Activated naive CD8-positive, alpha-beta T cell treated with anti-CD3 and anti-CD28 coated beads, Interleukin-2, amount 50 U/mL, for 24 hours (primary cell): ENCODE data around the gene SPOCK2.

Experiments used
- ATAC-seq: fragments of 150-1000 bp; cut with Tn5 transposase; one replicate; pipeline ENCODE4 v1.10.0; 2021
- DNase-seq: peaks from one replicate; pipeline ENCODE4 v3.0.0; 2021
- H3K27ac Mint-ChIP-seq: one replicate; pipeline ENCODE4 v1.8.0; 2021; ENCODE audit warnings: mild to moderate bottlenecking, mixed read lengths
- H3K27me3 Mint-ChIP-seq: one replicate; pipeline ENCODE4 v1.8.0; 2021; ENCODE audit warnings: mixed read lengths
- H3K36me3 Mint-ChIP-seq: one replicate; pipeline ENCODE4 v1.8.0; 2021; ENCODE audit warnings: low read depth, mixed read lengths
- H3K4me1 Mint-ChIP-seq: one replicate; pipeline ENCODE4 v1.8.0; 2021; ENCODE audit warnings: mixed read lengths
- H3K4me3 Mint-ChIP-seq: one replicate; pipeline ENCODE4 v1.8.0; 2021; ENCODE audit warnings: mild to moderate bottlenecking, moderate library complexity, mixed read lengths
- H3K9me3 Mint-ChIP-seq: one replicate; pipeline ENCODE4 v1.8.0; 2021; ENCODE audit warnings: mixed read lengths

SPOCK2 gene

DNA sequence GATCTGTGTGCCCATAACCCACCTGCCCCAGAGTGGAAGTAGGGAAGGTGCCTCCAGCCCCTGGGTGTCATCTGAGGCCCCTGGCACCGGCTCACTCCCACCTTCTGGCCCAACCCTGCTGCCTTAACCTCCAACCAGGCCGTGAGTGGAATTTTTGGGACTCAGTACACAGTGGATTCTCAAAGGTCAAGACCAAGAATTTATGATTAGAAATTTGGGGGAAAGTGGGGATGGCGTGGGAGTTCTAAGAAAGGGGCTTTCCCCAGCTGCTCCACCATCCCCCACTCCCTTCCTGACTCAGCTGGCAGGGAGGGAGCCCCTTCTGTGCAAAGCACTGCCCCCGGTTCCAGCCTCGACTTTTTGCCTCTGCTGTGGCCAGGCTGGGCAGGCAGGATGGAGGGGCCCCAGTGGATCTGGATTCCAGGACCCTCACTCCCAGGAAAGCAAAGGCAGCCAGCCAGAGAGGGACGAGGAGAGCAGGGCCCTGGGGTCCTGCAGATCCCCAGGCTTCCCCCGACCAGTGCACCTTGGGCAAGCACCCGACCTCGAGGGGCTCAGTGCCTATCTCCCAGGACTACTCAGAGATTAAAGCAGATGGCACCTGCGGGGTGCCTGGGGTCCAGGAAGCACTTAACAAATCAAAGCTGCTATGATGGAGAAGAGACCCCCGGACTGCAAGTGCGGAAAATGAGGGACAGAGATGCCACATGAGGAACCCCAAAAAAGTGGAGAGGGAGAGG, 12.8 kb downstream of the SPOCK2 start:
- Mint-ChIP-seq H3K4me1 (peaks cover 77% of the 10 kb centered on the region), H3K27ac (peak overlapping the region; percentile 84), H3K36me3 (peaks cover 22% of the 10 kb centered on the region), H3K4me3 (peak overlapping the region; percentile 39), H3K27me3 (no peaks in the 10 kb centered on the region), H3K9me3 (no peaks in the 10 kb centered on the region)
- DNase-seq (peak; percentile 57), ATAC-seq (peak; percentile 55)

DNA sequence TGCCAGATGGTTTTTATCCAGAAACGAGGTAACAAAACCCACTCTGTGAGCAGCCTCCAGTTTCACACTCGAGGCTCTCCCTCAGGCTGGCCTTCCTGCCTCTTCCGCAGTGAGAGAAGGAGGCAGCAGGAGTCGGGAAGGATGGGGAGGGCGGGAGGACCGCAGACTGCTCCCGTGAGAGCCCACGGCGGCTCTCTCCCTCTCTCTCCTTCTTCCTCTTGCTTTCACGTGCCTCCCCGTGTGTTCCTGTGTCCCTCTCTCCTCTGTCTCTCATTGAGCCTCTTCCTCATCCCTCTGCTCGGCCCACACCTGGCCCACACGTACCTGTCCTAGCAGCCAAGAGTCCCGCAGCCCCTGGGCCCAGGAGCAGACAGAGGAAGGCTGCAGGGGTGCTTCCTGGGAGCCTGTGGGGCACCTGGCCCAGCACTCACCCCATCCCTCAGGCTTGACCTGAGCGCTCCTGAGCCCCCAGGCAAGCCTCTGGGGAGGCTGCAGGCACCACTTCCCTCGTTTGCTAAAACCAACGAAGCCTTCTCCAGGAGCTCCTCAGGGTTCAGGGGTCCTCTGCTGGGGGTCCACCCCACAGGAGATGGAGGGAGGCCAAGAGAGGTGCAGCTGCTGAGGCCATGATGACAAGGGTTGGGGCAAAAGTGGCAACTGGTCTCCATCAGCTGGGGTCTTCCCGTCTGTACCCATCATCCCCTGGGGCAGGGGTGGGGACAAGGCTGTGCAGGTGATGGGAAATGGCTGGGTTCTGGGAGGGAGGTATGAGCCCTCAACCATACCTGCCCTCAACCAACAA, 13.6 kb downstream of the SPOCK2 start:
- Mint-ChIP-seq H3K9me3 (no peaks in the 10 kb centered on the region), H3K36me3 (peaks cover 27% of the 10 kb centered on the region), H3K4me3 (peak overlapping the region; percentile 45), H3K4me1 (peaks cover 77% of the 10 kb centered on the region), H3K27me3 (no peaks in the 10 kb centered on the region), H3K27ac (peak overlapping the region; percentile 84)
- no peak for DNase-seq
- no peak for ATAC-seq

DNA sequence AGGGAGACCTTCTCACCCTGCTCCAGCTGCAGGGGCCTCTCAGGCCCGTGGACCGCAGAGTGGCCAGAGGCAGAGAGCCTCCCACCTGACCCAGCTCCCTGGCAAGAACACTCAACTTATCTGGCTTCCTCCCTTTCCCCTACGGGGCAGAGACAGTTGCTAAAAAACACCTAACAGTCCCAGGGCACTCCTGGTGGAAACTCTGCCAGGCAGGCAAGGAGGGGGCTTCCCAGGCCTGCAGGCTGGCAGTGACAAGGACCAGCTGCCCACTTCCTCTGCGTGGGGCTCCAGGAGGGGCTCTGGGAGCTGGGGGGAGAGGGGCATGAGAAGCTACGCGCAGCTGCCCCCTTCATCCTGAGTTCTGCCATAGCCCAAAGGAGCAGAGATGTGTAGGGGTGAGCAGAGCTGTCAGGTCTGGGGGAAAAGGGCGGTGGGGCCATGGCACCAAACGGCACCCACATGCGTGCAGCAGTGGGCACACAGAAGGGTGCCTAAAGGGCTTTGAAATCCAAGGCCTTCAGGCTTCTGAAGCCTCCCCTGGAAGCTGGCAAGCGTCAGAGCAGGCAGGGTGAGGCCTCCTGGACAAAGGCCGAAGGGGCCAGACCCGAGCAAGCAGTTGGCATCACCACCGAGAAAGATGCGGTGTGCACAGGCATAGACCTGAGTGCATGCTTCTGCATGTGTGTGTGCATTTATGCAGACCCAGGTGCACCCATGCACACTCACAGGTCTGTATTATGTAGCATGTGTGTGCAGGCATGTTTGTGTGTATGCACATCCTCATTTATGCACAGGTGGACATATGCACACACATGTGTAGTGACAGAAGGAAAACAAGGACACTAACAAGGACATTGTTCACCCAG, 14.4 kb downstream of the SPOCK2 start:
- Mint-ChIP-seq H3K36me3 (peaks cover 30% of the 10 kb centered on the region), H3K9me3 (no peaks in the 10 kb centered on the region), H3K4me1 (peaks cover 75% of the 10 kb centered on the region), H3K27me3 (no peaks in the 10 kb centered on the region), H3K27ac (peak overlapping the region; percentile 67), H3K4me3 (peak overlapping the region; percentile 45)
- no peak for ATAC-seq
- no peak for DNase-seq

DNA sequence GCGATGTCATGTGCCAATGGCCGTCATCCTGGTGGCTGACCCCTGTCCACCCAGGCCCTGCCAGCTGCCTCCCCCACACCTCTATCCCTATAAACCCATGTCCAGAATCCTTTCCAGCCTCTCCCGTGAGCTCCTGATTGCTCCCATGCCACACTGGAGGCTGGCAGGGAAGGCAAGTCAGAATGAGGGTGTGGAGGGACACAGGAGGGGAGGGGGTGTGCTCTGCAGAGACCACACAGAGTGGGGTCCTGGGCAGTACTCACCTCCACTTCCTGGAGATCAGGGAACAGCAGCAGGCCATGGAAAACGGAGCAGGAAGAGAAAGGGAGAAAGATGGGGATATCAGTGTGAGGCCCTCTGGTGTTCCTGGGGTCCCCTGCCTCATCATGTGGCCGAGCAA, 15.7 kb downstream of the SPOCK2 start:
- peaks cover 30% of the 10 kb centered on the region for H3K36me3 Mint-ChIP-seq
- H3K9me3 Mint-ChIP-seq = no peaks in the 10 kb centered on the region
- H3K27me3 Mint-ChIP-seq = no peaks in the 10 kb centered on the region
- ATAC-seq (no peak), DNase-seq (no peak)
- H3K4me3 Mint-ChIP-seq = no peak overlapping the region
- H3K4me1 Mint-ChIP-seq = peaks cover 66% of the 10 kb centered on the region
- peak overlapping the region; percentile 25 for H3K27ac Mint-ChIP-seq

DNA sequence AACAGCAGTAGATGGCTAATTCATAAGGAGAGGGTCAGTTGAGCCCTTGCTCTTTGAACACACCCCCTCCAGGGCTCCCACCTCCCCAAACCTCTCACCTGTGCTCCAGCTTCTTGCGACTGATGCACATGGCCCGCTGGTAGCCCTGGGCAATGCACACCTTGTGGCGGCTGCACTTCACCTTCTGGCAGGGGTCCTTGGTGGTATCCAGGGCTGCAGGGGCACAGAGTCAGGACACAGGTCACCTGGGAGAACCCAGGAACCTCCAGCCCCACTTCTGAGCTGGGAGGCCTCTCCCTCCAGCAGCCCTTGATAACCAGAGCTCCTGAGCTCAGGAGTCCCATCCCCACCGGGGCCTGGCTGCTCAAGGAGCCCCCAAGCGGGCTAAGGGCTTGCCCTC, 16.3 kb downstream of the SPOCK2 start:
- ATAC-seq (no peak), DNase-seq (no peak)
- H3K4me3 Mint-ChIP-seq = no peak overlapping the region
- H3K4me1 Mint-ChIP-seq = peaks cover 60% of the 10 kb centered on the region
- H3K27me3 Mint-ChIP-seq = no peaks in the 10 kb centered on the region
- peaks cover 30% of the 10 kb centered on the region for H3K36me3 Mint-ChIP-seq
- no peaks in the 10 kb centered on the region for H3K9me3 Mint-ChIP-seq
- H3K27ac Mint-ChIP-seq = no peak overlapping the region

DNA sequence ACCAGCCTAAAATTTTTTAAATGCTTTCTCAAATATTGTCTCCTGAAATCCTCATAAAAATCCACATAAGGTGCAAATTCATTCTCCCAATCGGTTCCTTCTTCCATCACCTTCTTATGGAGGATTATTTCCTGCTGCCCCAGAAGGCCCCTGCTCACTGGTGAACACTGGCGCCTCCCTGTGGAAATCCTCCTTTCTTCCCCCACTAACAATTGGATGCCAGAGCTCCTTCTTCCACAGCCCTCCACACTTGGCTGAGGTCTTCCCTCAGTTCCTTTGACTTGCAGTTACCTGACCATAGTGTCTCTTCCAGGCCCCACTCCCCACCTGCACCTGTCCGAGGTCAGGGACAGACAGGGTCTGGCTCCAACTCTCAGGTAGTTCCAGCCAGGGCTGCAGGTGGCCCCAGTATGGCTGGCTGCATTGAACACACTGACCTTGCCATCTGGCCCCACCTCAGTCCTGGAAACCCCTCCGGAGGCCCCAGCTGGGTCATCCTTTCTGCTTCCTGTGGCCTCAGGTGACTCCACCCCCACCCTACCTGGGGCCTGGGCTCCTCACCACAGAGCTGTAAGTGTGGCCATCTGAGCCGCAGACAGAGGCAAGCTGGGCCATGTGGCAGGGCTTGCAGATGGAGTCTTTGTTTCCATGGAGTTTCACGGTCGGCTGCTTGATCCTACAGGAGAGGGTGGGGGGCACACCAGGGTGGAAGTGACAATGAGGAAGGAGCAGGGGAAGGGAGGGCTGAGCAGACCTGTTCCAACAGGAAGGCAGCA, 18.4 kb downstream of the SPOCK2 start:
- Mint-ChIP-seq H3K27ac (peak overlapping the region; percentile 18), H3K4me3 (no peak overlapping the region), H3K4me1 (peaks cover 43% of the 10 kb centered on the region), H3K27me3 (no peaks in the 10 kb centered on the region), H3K36me3 (peaks cover 30% of the 10 kb centered on the region), H3K9me3 (no peaks in the 10 kb centered on the region)
- ATAC-seq (no peak), DNase-seq (no peak)

DNA sequence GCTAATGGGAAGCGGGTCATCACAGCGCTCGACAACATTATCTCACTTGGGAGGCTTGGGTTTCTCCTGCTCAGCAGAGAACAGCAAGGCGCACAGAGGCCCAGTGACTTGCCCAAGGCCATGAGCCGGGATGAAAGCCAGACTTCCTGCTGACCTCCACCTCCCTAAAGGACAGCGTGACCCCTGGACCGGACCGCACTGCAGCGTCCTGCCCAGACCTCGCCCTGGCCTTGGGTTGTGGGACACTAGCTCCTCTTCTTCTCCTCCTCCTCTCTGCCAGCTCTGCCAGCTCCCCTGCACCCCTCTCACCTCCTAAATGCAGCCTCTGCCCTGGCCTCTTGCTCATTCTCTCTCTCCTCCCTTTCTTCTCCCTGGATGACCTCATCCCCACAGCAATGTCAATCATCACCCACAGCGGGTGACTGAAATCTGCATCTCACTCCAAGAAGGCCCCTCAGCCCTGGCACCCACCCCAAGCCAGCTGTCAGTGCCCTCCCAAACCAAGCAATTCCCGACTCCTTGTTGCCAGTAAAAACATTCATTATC, 19.4 kb downstream of the SPOCK2 start:
- ATAC-seq (peak; percentile 31), DNase-seq (no peak)
- Mint-ChIP-seq H3K4me1 (peaks cover 34% of the 10 kb centered on the region), H3K4me3 (no peak overlapping the region), H3K9me3 (no peaks in the 10 kb centered on the region), H3K27me3 (no peaks in the 10 kb centered on the region), H3K36me3 (peaks cover 32% of the 10 kb centered on the region), H3K27ac (peak overlapping the region; percentile 36)

DNA sequence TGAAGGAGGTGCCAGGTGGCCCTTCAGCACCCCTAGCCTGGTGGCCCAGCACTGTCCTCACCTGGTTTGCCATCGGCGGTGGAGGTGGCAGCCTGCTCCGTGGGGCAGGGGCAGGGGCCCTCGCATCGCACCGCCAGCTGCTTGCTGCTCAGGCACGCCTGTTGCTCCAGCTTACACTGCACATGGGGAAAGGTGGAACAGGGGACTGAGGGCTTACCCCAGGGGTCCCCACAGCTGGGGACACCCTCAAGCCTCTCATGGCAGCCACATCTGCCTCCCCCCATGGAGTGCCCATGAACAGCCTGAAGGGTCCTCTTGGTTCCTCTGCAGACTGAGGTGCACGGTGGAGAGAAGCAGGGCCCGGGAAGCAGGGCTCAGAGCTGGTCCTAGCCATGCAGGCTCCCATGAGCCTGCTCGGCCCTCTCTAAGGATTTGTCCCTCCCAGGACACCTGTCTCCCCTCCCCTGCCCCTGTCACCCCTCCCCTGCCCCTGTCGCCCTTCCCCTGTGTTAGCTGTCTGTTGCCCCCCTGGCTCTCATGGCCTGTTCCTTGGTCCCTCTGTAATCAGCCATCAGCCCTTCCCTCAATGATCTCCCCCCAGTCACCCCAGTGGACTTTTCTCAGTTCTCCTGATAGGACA, 20.1 kb downstream of the SPOCK2 start:
- H3K27me3 Mint-ChIP-seq = no peaks in the 10 kb centered on the region
- H3K9me3 Mint-ChIP-seq = no peaks in the 10 kb centered on the region
- H3K4me1 Mint-ChIP-seq = peaks cover 29% of the 10 kb centered on the region
- ATAC-seq = no peak
- H3K4me3 Mint-ChIP-seq = no peak overlapping the region
- H3K36me3 Mint-ChIP-seq = peaks cover 37% of the 10 kb centered on the region
- DNase-seq = no peak
- no peak overlapping the region for H3K27ac Mint-ChIP-seq

DNA sequence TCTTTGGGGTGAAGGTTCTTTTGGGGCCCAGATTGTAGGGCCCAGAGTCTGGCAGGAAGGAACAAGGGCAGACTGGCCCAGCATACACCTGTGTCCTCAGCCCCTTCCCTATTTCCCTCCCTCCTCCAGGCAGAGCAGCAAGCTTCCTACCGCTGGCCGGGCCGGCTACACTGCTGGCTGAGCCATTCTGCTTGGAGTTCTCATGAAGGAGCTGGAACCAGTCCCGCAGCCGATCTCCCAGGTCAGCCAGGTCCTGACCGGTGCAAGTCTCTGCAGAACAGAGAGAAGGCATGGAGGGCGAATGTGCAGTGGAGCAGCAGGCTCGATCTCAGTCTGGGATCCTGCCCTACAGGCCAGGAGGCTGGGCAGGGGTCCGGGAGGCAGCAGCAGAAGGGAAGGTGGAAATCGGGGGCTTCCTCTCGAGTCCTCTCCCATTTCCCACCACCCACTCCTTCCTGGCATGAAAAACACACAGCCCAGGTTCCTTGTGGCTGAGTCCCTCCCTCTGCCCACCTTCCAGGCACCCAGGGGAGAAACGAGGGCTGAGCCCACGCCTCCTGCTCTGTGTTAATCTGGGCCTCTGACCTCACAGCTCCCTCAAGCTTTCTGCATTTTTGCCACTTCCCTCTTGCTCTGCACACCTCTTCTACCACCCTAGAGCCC, 20.8 kb downstream of the SPOCK2 start:
- H3K4me3 Mint-ChIP-seq = no peak overlapping the region
- peak overlapping the region; percentile 49 for H3K27ac Mint-ChIP-seq
- peaks cover 37% of the 10 kb centered on the region for H3K36me3 Mint-ChIP-seq
- no peaks in the 10 kb centered on the region for H3K27me3 Mint-ChIP-seq
- DNase-seq (no peak), ATAC-seq (no peak)
- H3K9me3 Mint-ChIP-seq = no peaks in the 10 kb centered on the region
- peaks cover 26% of the 10 kb centered on the region for H3K4me1 Mint-ChIP-seq

DNA sequence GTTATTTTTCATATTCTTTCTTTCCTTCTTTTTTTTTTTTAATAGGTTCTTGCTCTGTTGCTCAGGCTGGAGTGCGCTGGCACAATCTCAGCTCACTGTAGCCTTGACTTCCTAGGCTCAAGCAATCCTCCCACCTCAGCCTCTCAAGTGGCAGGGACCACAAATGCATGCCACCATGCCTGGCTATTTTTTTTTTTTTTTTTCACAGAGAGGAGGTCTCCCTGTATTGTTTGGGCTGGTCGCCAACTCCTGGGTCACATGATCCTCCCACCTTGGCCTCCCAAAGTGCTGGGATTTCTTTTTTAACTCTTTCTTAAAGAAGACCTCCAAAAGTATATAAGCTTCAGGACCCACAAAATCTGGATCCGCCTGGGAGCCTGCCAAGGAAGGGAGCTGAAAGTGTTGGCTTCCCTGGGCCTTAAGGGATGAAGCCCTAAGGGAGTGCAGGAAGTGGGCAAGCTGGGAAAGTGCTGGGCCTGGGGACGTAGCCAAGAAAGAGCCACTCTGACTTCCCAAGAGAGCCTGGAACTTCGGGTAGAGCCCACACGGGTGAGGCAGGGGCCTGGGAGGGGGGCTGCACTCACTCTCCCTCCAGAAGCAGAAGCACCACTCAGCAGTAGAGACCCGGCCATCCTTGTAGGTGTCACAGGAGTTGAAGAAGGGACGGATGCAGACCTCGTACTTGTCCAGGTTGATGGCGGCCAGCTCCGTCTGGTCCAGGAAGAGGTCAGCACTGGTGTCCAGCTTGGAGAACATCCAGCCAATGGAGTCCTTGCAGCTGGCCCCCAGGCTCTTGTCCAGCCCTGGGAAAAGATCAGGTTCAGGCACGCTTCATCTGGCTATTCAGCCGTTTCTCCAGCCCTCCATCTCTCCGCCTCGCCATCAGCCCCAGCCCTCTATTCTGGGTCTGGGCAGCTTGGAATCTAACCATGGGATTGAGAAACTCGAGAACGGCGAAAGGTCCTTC, 21.8 kb downstream of the SPOCK2 start:
- DNase-seq = no peak
- H3K36me3 Mint-ChIP-seq = peaks cover 34% of the 10 kb centered on the region
- no peak overlapping the region for H3K4me3 Mint-ChIP-seq
- peaks cover 25% of the 10 kb centered on the region for H3K4me1 Mint-ChIP-seq
- no peaks in the 10 kb centered on the region for H3K9me3 Mint-ChIP-seq
- H3K27me3 Mint-ChIP-seq = no peaks in the 10 kb centered on the region
- ATAC-seq = no peak
- peak overlapping the region; percentile 49 for H3K27ac Mint-ChIP-seq

DNA sequence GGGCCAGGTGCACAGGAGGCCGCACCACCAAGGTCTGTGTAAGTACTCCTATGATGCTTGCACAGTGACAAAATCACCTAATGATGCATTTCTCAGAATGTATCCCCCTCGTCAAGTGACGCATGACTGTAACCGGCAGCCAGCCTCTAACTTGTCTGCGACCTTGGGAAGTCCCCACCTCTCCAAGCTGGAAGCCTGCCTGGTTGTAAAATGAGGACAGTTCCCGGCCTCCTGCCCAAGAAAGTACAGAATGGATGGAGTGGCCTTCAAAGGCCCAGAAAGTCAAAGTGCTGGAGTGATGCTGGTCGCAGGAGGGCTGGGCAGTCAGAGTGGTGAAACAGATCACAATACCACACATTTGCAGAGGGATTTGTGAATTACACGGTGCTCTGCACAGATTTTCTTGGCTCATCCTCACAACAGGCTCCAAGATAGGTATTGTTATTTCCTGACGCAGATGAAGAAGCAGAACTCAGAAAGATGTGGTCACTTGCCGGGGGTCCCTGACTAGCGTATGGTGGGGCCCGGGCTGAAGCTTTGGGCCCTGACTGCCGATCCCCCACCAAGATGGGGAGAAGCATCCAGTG, 22.8 kb downstream of the SPOCK2 start:
- ATAC-seq = no peak
- Mint-ChIP-seq H3K36me3 (peaks cover 28% of the 10 kb centered on the region), H3K4me1 (peaks cover 21% of the 10 kb centered on the region), H3K27me3 (no peaks in the 10 kb centered on the region), H3K27ac (no peak overlapping the region), H3K9me3 (no peaks in the 10 kb centered on the region), H3K4me3 (no peak overlapping the region)
- DNase-seq = no peak
